ENCODE results near the gene IRF6. TPM values are rescaled to one million over a fixed set of nuclear protein-coding genes. Genes with fewer than 3 reads are reported as not detected.

Gene IRF6
- total and polyA plus RNA-seq, 11 donors, result 1.5 to 99.4 (median 41.9) TPM

DNA sequence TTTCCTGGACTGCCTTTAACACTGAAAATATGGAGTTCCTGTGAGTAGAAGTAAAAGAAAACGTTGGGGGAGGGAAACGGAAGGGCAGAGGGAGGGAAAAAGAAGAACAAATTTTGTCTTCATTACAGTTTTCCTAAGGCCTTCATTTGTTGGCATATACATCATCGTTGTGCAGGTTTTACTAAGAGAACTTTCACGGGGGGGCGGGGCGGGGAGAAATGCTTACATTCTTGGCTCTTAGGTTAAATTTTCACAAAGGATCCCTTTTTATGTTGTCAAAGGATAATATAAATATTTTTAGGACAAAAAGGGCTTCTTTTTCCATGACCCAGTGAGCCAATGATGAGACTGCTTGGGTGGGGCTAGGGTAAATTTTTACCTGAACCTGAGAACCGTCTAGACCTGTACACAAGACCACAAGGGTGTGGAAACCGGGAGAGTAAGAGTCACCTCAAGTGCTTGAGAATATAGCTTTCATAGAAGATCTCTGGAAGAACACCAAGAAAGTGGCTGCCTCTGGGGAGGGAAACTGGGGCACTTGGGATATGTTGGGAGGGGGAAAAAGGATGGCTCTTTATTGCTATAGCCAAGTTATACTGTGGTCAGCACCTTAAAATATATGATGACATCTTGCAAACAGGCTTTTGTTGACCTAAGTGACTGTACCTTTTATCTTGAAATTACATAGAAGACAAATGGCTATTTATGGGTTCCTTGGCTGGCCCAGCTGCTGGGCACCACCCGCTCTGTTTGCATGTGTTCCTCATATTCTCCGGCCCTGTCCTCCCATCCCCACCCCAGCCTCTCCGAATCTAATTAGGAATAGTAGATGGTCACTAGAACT is 19.9 kb upstream of the IRF6 start:
- intact Hi-C loops (cut with DNase I), result loop anchor here in 3 of 10 donors (2.0 to 10.0 kb wide), 4 partner anchors 39 to 251 kb away; partner anchors contain the start of gene C1orf74 (in 1 of the 3)

DNA sequence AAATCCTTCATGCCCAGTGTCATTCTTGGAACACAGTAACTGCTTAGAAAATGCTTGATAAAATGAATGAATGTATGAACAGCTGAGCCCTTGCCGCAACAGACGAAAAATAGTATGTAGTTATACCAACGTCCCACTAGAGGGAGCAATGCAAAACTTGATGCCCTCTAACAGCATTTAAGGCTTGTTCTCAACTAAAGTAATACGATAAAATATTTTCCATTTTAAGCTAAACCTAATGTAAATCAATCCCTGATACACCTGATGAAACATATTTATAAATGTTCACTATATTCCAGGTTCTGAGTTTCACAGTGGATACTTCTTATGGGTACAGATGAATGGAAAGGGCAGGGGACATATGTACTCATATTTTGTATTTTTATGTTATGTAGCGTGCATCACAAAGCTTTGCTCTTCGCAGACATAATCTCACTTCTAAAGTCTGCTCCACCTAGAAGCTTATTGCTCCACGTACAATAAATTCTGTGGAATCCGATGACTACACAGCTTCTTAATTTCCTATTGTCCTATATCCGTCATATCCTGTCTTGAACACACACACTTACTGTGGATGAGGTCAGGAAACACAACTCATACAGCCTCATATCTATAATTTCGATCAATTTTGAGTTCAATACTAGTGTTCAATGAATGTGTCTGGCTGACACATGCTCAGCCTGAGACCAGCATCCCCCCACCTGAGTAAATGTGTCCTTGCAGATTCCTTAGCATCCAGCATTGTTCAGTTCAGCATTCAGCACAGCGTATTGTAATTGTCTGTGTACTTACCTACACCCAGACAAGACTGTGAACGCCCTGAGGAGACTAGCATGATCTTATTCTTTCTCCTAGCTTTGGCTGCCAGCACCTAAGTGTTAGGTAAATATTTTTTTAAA is 17.4 kb upstream of the IRF6 start:
- no peak for DNase-seq
- Histone ChIP-seq H3K9me3 (no peaks in the 10 kb centered on the region), H3K36me3 (no peaks in the 10 kb centered on the region), H3K4me1 (peaks cover 0 to 14% (median 4%) of the 10 kb centered on the region in 12 donors), H3K27ac (peak overlapping the region in 7 of 12 donors; percentile 11 to 65 (median 35)), H3K27me3 (peaks cover 0 to 5% (median 0%) of the 10 kb centered on the region in 9 donors), H3K4me3 (peak overlapping the region in 2 of 12 donors; percentile 5 to 25)
- ATAC-seq, result peak in 2 of 4 donors; percentile 38 to 51
- TF ChIP-seq, protein P1, sequence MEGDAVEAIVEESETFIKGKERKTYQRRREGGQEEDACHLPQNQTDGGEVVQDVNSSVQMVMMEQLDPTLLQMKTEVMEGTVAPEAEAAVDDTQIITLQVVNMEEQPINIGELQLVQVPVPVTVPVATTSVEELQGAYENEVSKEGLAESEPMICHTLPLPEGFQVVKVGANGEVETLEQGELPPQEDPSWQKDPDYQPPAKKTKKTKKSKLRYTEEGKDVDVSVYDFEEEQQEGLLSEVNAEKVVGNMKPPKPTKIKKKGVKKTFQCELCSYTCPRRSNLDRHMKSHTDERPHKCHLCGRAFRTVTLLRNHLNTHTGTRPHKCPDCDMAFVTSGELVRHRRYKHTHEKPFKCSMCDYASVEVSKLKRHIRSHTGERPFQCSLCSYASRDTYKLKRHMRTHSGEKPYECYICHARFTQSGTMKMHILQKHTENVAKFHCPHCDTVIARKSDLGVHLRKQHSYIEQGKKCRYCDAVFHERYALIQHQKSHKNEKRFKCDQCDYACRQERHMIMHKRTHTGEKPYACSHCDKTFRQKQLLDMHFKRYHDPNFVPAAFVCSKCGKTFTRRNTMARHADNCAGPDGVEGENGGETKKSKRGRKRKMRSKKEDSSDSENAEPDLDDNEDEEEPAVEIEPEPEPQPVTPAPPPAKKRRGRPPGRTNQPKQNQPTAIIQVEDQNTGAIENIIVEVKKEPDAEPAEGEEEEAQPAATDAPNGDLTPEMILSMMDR (IDR thresholded peaks at IDR 0.05), result peak; percentile 63 to 81 (median 74)
- TF ChIP-seq POLR2A (IDR thresholded peaks at IDR 0.05), result no peak
- intact Hi-C loops (cut with DNase I), result loop anchor here in 3 of 10 donors (2.0 to 10.0 kb wide), 3 partner anchors 39 to 249 kb away; partner anchors contain the start of gene C1orf74 (in 2 of the 3)
- WGBS, 4 donors, result 39 to 40% (median 39%) methylated on average over 12 of the region's 12 CpGs

More for the DNA sequence above, 19.9 kb upstream of the IRF6 start:
- H3K4me1 ChIP-seq, result peaks cover 0 to 28% (median 8%) of the 10 kb centered on the region in 12 donors
- H3K4me3 ChIP-seq, result no peak overlapping the region
- peak in 3 of 4 donors; percentile 29 to 51 (median 42) for ATAC-seq
- H3K27me3 ChIP-seq, result no peaks in the 10 kb centered on the region
- TF ChIP-seq POLR2A (IDR thresholded peaks at IDR 0.05), result no peak
- TF ChIP-seq, protein P1 (IDR thresholded peaks at IDR 0.05), result no peak
- 75 to 80% (median 77%) methylated on average over 11 of the region's 11 CpGs for WGBS, 4 donors
- H3K36me3 ChIP-seq, result peaks cover 0 to 10% (median 5%) of the 10 kb centered on the region in 9 donors
- no peak for DNase-seq
- peak overlapping the region in 2 of 12 donors; percentile 26 to 40 for H3K27ac ChIP-seq
- no peaks in the 10 kb centered on the region for H3K9me3 ChIP-seq

DNA sequence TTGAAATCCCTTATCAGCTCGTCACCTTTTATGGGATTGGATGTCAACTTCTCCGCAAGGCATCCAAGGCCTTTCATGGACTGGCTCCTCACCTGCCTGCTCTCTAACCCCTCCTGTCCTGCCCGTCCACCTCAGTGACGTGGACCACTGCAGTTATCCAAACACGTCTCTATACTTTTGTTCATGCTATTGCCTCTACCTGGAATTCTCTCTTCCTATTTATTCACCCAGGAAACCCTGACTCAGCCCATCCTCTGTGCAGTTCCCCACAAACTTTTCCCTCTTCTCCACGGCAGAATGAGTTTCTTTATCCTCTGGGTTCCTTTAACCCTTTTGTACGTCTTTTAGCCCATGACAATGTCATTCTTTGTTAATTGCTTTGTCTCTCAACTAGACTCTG is 16.8 kb upstream of the IRF6 start:
- no peak overlapping the region for H3K4me3 ChIP-seq
- WGBS, 4 donors, result 69 to 73% (median 71%) methylated on average over 7 of the region's 7 CpGs
- no peaks in the 10 kb centered on the region for H3K36me3 ChIP-seq
- peak overlapping the region in 2 of 12 donors; percentile 34 to 65 for H3K27ac ChIP-seq
- peaks cover 0 to 5% (median 0%) of the 10 kb centered on the region in 9 donors for H3K27me3 ChIP-seq
- H3K4me1 ChIP-seq, result peaks cover 0 to 14% (median 3%) of the 10 kb centered on the region in 12 donors
- TF ChIP-seq, protein P1 (IDR thresholded peaks at IDR 0.05), result no peak
- no peak for TF ChIP-seq POLR2A (IDR thresholded peaks at IDR 0.05)
- H3K9me3 ChIP-seq, result no peaks in the 10 kb centered on the region
- DNase-seq (no peak), ATAC-seq (no peak)
- intact Hi-C loops (cut with DNase I), result loop anchor here in 3 of 10 donors (2.0 to 10.0 kb wide), 3 partner anchors 38 to 248 kb away; partner anchors contain the start of gene C1orf74 (in 2 of the 3)
